GM12865 (cell line): ENCODE data around the gene GDPGP1.
A peak's percentile ranks its signal among the peaks of the same experiment; 100 is the strongest.

Experiments
- DNase-seq: peaks from one replicate; pipeline ENCODE4 v3.0.0; 2010; ENCODE audit warnings: low read depth
- H3K4me3 ChIP-seq: 2 replicates; pipeline ENCODE4 v1.5.1; 2011; ENCODE audit warnings: mild to moderate bottlenecking, low read depth, low read length, control low read depth
- CTCF ChIP-seq: IDR thresholded peaks from 2 replicates; pipeline ENCODE4 v1.5.1; 2011; ENCODE audit warnings: low read length, control low read depth, low read depth, inconsistent platforms; ENCODE audit not compliant: insufficient read depth; ENCODE audit errors: missing control alignments

GDPGP1 gene

DNA sequence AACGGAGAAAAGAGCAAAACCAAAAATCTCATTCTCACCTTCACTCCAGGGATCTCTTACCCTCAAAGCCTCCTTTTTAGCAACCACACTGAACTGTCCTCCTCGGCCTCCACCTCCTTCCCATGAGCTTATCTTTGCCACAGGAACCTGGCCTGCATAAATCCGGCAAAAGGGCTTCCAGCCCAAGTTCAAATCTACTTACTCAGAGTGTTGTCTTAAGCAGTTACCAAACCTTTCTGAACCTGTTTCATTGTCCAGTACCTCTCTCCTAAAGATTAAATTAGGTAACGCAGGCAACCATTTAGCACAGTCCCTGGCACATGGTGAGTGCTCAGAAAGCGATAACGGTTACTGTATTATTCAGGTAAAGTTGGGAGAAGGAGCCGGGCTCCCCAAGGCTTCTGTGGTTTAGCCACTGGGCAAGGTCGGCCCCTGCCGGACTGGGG is 1.0 kb upstream of the GDPGP1 start:
- DNase-seq: no peak
- peak overlapping the region; percentile 67 for H3K4me3 ChIP-seq
- TF ChIP-seq CTCF: no peak

DNA sequence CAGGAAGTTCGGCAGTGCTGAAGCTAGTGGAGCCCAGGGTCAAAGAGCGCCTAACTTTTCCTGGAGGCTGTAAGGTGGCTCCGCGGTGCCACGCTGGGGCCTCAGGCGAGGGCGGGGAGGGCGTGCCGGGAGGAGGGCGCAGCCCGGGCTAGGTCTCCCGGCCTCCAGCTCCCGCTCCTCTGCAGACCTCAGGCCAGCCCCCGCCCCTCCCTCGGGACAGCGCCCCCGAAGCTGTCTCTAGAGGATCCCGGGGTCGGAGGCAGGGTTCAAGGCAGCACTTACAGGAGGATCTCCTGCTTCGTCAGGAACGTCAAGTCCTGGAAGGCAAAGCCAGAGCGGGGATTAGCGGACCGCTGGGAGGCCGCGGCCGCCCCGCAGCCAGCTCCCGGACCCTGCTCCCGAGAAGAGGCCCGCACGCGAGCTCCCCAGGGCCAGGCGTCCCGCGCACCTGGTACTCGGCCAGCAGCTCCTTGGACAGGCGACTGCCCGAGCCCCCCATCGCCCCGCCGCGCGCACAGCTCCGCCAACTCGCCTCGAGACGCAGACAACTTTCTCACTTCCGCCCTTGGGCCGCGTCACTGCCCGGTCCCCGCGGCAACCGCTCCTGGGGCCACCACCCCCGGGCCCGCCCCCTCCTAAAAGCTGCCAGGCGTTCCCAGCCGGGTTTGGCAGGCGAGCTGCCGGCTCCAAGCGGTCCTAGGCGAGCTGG is 468 bp upstream of the GDPGP1 start, which contains the start of gene CIB1:
Gene CIB1 (minus strand): TSS at position 555 of the 709 bp plus-strand sequence. CDS start 56 bp downstream, at position 499.
- peak; percentile 39 for TF ChIP-seq CTCF
- peak; percentile 99 for DNase-seq
- peak within 1 kb of the TSS; percentile 89 for H3K4me3 ChIP-seq

DNA sequence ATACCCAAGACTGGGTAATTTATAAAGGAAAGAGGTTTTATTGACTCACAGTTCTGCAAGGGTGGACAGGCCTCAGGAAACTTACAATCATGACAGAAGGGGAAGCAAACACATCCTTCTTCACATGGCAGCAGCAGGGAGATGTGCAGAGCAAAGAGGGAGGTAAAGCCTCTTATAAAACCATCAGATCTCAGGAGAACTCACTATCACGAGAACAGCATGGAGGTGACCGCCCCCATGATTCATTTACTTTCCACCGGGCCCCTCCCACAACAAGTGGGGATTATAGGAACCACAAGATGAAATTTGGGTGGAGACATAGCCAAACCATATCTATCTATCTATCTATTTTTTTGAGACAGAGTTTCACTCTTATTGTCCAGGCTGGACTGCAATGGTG is 5.4 kb downstream of the GDPGP1 start:
- no peak for DNase-seq
- no peak for TF ChIP-seq CTCF

GRCh38 chr15:90240856-90241255 is 6.8 kb downstream of the GDPGP1 start:
- TF ChIP-seq CTCF: no peak
- no peak for DNase-seq
- no peak overlapping the region for H3K4me3 ChIP-seq

More for the DNA sequence above, 5.4 kb downstream of the GDPGP1 start:
- H3K4me3 ChIP-seq: no peak overlapping the region

DNA sequence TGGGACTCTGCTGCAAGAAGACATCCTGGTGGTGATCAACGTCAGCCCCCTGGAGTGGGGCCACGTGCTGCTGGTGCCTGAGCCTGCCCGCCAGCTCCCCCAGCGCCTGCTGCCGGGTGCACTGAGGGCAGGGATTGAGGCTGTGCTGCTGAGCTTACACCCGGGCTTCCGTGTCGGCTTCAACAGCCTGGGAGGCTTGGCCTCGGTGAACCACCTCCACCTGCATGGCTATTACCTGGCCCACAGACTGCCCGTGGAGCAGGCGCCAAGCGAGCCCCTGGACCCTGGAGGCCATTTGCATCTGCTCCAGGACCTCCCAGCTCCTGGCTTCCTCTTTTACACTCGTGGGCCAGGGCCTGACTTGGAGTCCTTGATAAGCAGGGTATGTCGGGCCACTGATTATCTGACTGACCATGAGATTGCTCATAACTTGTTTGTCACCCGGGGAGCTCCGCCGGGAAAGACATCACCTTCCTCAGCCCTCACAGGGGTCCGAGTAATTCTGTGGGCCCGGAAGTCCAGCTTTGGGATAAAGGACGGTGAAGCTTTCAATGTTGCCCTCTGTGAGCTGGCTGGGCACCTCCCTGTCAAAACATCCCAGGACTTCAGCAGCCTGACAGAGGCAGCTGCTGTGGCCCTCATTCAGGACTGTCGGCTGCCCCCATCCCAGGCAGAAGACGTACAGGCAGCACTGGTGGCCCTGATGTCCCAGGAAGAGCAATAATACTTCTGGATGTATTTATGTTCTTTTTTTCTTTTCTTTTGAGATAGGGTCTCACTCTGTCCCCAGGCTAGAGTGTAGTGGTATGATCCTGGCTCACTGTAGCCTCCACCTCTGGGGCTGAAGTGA is 7.6 kb downstream of the GDPGP1 start:
- no peak for TF ChIP-seq CTCF
- no peak overlapping the region for H3K4me3 ChIP-seq
- no peak for DNase-seq

- no peak overlapping the region for H3K4me3 ChIP-seq
Observed at GRCh38 chr15:90243943-90244639, 10.1 kb downstream of the GDPGP1 start.

More at GRCh38 chr15:90243943-90244639, 10.1 kb downstream of the GDPGP1 start:
- no peak for DNase-seq
- TF ChIP-seq CTCF: no peak
